HK-2 (cell line): ENCODE data around the gene STAB2.
A peak's percentile ranks its signal among the peaks of the same experiment; 100 is the strongest.

Experiments
- DNase-seq: peaks from one replicate; pipeline ENCODE4 v3.0.0-alpha.2; 2018; ENCODE audit not compliant: unreplicated experiment

Gene STAB2

GRCh38 chr12:103580026-103580425 is 7.0 kb upstream of the STAB2 start:
- no peak for DNase-seq

GRCh38 chr12:103583008-103583407 is 4.1 kb upstream of the STAB2 start:
- DNase-seq: no peak

- no peak for DNase-seq
These were observed 941 bp upstream of the STAB2 start for GRCh38 chr12:103586132-103586531.

- DNase-seq: no peak
These were observed 1.6 kb downstream of the STAB2 start for GRCh38 chr12:103588680-103589079.

GRCh38 chr12:103589517-103589916 is 2.4 kb downstream of the STAB2 start:
- DNase-seq: no peak

GRCh38 chr12:103590271-103590670 is 3.2 kb downstream of the STAB2 start:
- no peak for DNase-seq

GRCh38 chr12:103596981-103597380 is 9.9 kb downstream of the STAB2 start:
- no peak for DNase-seq

GRCh38 chr12:103599274-103599673 is 12.2 kb downstream of the STAB2 start:
- DNase-seq: no peak

GRCh38 chr12:103600967-103601728 is 14.1 kb downstream of the STAB2 start:
- DNase-seq: no peak

GRCh38 chr12:103620395-103620794 is 33.3 kb downstream of the STAB2 start:
- DNase-seq: no peak

- DNase-seq: no peak
These were observed 36.6 kb downstream of the STAB2 start for GRCh38 chr12:103623716-103624115.

- DNase-seq: peak; percentile 51
These were observed 39.4 kb downstream of the STAB2 start for GRCh38 chr12:103626498-103626897.

GRCh38 chr12:103627189-103627855 is 40.2 kb downstream of the STAB2 start:
- DNase-seq: no peak

GRCh38 chr12:103632554-103633216 is 45.6 kb downstream of the STAB2 start:
- DNase-seq: peak; percentile 85

- DNase-seq: no peak
These were observed 47.7 kb downstream of the STAB2 start for GRCh38 chr12:103634732-103635131.

- DNase-seq: no peak
These were observed 48.3 kb downstream of the STAB2 start for GRCh38 chr12:103635419-103635818.

- no peak for DNase-seq
These were observed 49.9 kb downstream of the STAB2 start for GRCh38 chr12:103637021-103637420.

GRCh38 chr12:103637429-103637828 is 50.4 kb downstream of the STAB2 start:
- no peak for DNase-seq

- DNase-seq: no peak
These were observed 52.9 kb downstream of the STAB2 start for GRCh38 chr12:103639983-103640382.

- DNase-seq: no peak
These were observed 53.3 kb downstream of the STAB2 start for GRCh38 chr12:103640410-103640809.

- DNase-seq: no peak
These were observed 53.8 kb downstream of the STAB2 start for GRCh38 chr12:103640831-103641230.

- DNase-seq: no peak
These were observed 55.3 kb downstream of the STAB2 start for GRCh38 chr12:103642240-103642864.
